Astrocyte of the cerebellum (primary cell): Measurements from ENCODE around the gene RESP18.
A peak's percentile ranks its signal among the peaks of the same experiment; 100 is the strongest.

Source experiments
- DNase-seq: peaks from one replicate; pipeline ENCODE4 v3.0.0-alpha.2; 2011; ENCODE audit warnings: low read depth
- H3K4me3 ChIP-seq: 2 replicates; pipeline ENCODE4 v1.5.1; 2011; ENCODE audit warnings: mild to moderate bottlenecking, low read depth, low read length, moderate library complexity
- CTCF ChIP-seq: IDR thresholded peaks from 2 replicates; pipeline ENCODE4 v1.5.1; 2012; ENCODE audit warnings: low read length, low read depth, moderate library complexity, mild to moderate bottlenecking; ENCODE audit errors: missing control alignments
- in situ Hi-C: cut with HindIII; loops from 2 replicates; pipeline ENCODE4 v1.10.0; 2017; ENCODE audit warnings: low sequenced_read_pairs

The RESP18 gene

GRCh38 chr2:219284501-219285372 lies 47.8 kb downstream of the RESP18 start:
- no peak for DNase-seq
- H3K4me3 ChIP-seq = no peak overlapping the region
- in situ Hi-C loops = no loop called here
- TF ChIP-seq CTCF = no peak

- no peak for DNase-seq
- no peak overlapping the region for H3K4me3 ChIP-seq
- no peak for TF ChIP-seq CTCF
- in situ Hi-C loops = no loop called here
Observed at GRCh38 chr2:219282943-219283581, 49.5 kb downstream of the RESP18 start.

- in situ Hi-C loops = no loop called here
Observed at GRCh38 chr2:219282375-219282774, 50.2 kb downstream of the RESP18 start.

GRCh38 chr2:219281588-219281987 lies 51.0 kb downstream of the RESP18 start:
- H3K4me3 ChIP-seq = no peak overlapping the region
- TF ChIP-seq CTCF = no peak
- in situ Hi-C loops = no loop called here
- no peak for DNase-seq

More at GRCh38 chr2:219282375-219282774, 50.2 kb downstream of the RESP18 start:
- no peak for DNase-seq
- H3K4me3 ChIP-seq = no peak overlapping the region
- no peak for TF ChIP-seq CTCF

GRCh38 chr2:219280651-219281050 lies 51.9 kb downstream of the RESP18 start:
- no peak for DNase-seq
- H3K4me3 ChIP-seq = no peak overlapping the region
- no peak for TF ChIP-seq CTCF
- in situ Hi-C loops = no loop called here

GRCh38 chr2:219279916-219280516 lies 52.5 kb downstream of the RESP18 start:
- no peak for TF ChIP-seq CTCF

More at GRCh38 chr2:219279916-219280516, 52.5 kb downstream of the RESP18 start:
- in situ Hi-C loops = no loop called here
- H3K4me3 ChIP-seq = peak overlapping the region; percentile 61
- no peak for DNase-seq
